A673 (cell line): ENCODE measurements around the gene SLC15A3. TPM values are rescaled to one million over a fixed set of nuclear protein-coding genes. Genes with fewer than 3 reads are reported as not detected.

Experiments used
- BruUV-seq: library from RNA; stranded (reverse); fragments of 400-500 nt; replicated peaks from 2 replicates; lab custom pipeline; 2021; lab: Mats Ljungman, UMichigan
- CTCF ChIA-PET: fragments of 300-600 bp; sonication (Branson Sonifier 250); formaldehyde crosslinking; loops from one replicate; lab custom pipeline; 2022; ENCODE audit warnings: antibody characterized with exemption; lab: Charles Lee
- POLR2A ChIA-PET: fragments of 300-600 bp; sonication (Branson Sonifier 250); formaldehyde crosslinking; loops from one replicate; lab custom pipeline; 2022; ENCODE audit warnings: antibody characterized with exemption; ENCODE audit not compliant: low non-redundant PET; lab: Charles Lee
- DNase-seq: peaks from one replicate; pipeline ENCODE4 v3.0.0-alpha.2; 2015; ENCODE audit warnings: low spot score
- H3K27ac ChIP-seq: fragments of 200-600 bp; sonication (generic); 2 replicates; pipeline ENCODE4 v1.5.1; 2016; ENCODE audit warnings: mixed run types, low read depth, mild to moderate bottlenecking, mixed read lengths, antibody characterized with exemption, low read length; ENCODE audit not compliant: poor library complexity, severe bottlenecking
- H3K27me3 ChIP-seq: fragments of 200-600 bp; sonication (generic); replicated peaks from 2 replicates; pipeline ENCODE4 v1.6.1; 2017; ENCODE audit warnings: mixed run types, low read depth, mild to moderate bottlenecking, mixed read lengths, antibody characterized with exemption, low read length; ENCODE audit not compliant: insufficient read depth, poor library complexity
- H3K36me3 ChIP-seq: fragments of 200-600 bp; sonication (generic); 2 replicates; pipeline ENCODE4 v1.6.1; 2016; ENCODE audit warnings: mixed run types, mild to moderate bottlenecking, mixed read lengths, antibody characterized with exemption, low read length; ENCODE audit not compliant: insufficient read depth, poor library complexity, severe bottlenecking
- H3K4me1 ChIP-seq: fragments of 200-600 bp; sonication (generic); 2 replicates; pipeline ENCODE4 v1.6.1; 2017; ENCODE audit warnings: mixed run types, mild to moderate bottlenecking, mixed read lengths, antibody characterized with exemption, low read length; ENCODE audit not compliant: insufficient read depth, poor library complexity, severe bottlenecking
- H3K4me3 ChIP-seq: fragments of 200-600 bp; sonication (generic); 2 replicates; pipeline ENCODE4 v1.5.1; 2016; ENCODE audit warnings: low read depth, mixed run types, mild to moderate bottlenecking, mixed read lengths, low read length; ENCODE audit not compliant: poor library complexity, severe bottlenecking
- H3K9me3 ChIP-seq: fragments of 200-600 bp; sonication (generic); 2 replicates; pipeline ENCODE4 v1.6.1; 2016; ENCODE audit warnings: mixed run types, low read depth, mild to moderate bottlenecking, mixed read lengths, antibody characterized with exemption, low read length; ENCODE audit not compliant: poor library complexity, severe bottlenecking
- EZH2 ChIP-seq: fragments of 200-600 bp; sonication (generic); IDR thresholded peaks from 2 replicates; pipeline ENCODE4 v1.6.1; 2017; ENCODE audit warnings: borderline replicate concordance, low read depth, mild to moderate bottlenecking, mixed read lengths, antibody characterized with exemption, low read length; ENCODE audit not compliant: poor library complexity, severe bottlenecking
- intact Hi-C: fragments of 100-400 bp; cut with micrococcal nuclease; formaldehyde crosslinking; loops from one replicate; pipeline ENCODE4 v1.10.0; 2022; ENCODE audit not compliant: unreplicated experiment
- total RNA-seq: library from RNA; stranded (reverse); gene quantifications from 2 replicates; pipeline ENCODE4 v1.2.3, GENCODE V29; 2021
- TF ChIP-seq, protein P1 (sequence below): fragments of 300-800, 200-600 bp; sonication (generic); conservative IDR thresholded peaks from 2 replicates; pipeline ENCODE4 v1.5.1; 2017; ENCODE audit warnings: low read depth, mild to moderate bottlenecking, antibody characterized with exemption, low read length, moderate library complexity, mixed read lengths

SLC15A3 gene
- total RNA-seq, 1 experiment from 2014 or later: not detected

DNA sequence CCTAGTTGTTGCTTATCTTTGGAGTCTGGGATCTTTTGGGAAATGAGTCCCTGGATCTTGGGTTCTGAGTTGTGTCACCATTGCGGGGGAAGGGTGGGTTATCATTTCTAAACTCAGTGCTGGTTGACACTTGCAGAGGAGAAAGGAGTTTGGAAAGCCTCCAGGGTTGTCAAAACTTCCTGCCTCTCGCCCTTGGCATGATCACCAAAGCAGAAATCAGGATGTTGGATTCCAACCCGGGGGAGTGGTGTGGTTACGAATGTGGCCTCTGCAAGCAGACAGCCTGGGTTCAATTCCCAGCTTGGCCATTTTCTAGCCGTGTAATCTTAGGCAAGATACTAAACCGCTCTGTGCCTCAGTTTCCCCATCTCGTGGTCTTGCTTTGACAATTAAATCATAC lies 43.8 kb upstream of the SLC15A3 start:
- Histone ChIP-seq H3K4me1 (no peaks in the 10 kb centered on the region), H3K36me3 (no peaks in the 10 kb centered on the region), H3K27me3 (no peaks in the 10 kb centered on the region), H3K27ac (no peak overlapping the region), H3K9me3 (no peaks in the 10 kb centered on the region), H3K4me3 (no peak overlapping the region)
- no peak for DNase-seq
- ChIA-PET POLR2A (no interaction called here), CTCF (no interaction called here)
- intact Hi-C loops: no loop called here
- BruUV-seq: no TSS peak
- TF ChIP-seq EZH2: no peak
- TF ChIP-seq, protein P1, sequence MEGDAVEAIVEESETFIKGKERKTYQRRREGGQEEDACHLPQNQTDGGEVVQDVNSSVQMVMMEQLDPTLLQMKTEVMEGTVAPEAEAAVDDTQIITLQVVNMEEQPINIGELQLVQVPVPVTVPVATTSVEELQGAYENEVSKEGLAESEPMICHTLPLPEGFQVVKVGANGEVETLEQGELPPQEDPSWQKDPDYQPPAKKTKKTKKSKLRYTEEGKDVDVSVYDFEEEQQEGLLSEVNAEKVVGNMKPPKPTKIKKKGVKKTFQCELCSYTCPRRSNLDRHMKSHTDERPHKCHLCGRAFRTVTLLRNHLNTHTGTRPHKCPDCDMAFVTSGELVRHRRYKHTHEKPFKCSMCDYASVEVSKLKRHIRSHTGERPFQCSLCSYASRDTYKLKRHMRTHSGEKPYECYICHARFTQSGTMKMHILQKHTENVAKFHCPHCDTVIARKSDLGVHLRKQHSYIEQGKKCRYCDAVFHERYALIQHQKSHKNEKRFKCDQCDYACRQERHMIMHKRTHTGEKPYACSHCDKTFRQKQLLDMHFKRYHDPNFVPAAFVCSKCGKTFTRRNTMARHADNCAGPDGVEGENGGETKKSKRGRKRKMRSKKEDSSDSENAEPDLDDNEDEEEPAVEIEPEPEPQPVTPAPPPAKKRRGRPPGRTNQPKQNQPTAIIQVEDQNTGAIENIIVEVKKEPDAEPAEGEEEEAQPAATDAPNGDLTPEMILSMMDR: no peak

DNA sequence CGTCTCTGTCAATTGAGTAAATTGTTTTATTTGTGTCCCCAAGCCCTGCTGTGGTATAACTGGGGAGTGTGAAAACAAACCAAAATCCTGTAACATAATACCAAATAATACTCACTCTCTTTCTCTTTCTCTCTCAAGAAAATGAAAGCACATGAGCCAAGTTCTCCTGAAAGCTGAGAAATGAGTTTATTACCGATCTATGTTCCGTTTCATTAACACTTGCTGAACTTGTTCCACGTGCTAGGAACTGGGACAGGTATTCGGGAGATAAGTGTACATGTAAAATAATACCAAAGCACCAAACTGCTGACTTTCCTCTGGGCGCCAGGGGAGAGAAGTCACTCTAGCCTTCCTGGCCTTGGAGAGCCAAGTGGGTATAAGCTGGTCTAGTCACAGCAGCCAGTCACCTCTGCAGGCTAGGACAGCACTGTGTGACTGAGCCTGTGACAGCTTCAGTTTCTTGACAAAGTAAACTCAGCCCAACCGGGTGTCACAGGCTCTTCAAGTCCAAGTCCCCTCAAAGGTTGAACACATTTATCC lies 42.6 kb upstream of the SLC15A3 start:
- no peaks in the 10 kb centered on the region for H3K4me1 ChIP-seq
- H3K27me3 ChIP-seq: no peaks in the 10 kb centered on the region
- H3K4me3 ChIP-seq: no peak overlapping the region
- no TSS peak for BruUV-seq
- ChIA-PET CTCF (interaction anchor here (0.7 kb wide), 1 partner anchor 29 kb away, joined by 3 read pairs; no protein-coding TSS in a partner anchor), POLR2A (no interaction called here)
- DNase-seq: no peak
- intact Hi-C loops: no loop called here
- H3K27ac ChIP-seq: no peak overlapping the region
- no peaks in the 10 kb centered on the region for H3K36me3 ChIP-seq
- no peak for TF ChIP-seq EZH2
- TF ChIP-seq, protein P1: no peak
- H3K9me3 ChIP-seq: no peaks in the 10 kb centered on the region

DNA sequence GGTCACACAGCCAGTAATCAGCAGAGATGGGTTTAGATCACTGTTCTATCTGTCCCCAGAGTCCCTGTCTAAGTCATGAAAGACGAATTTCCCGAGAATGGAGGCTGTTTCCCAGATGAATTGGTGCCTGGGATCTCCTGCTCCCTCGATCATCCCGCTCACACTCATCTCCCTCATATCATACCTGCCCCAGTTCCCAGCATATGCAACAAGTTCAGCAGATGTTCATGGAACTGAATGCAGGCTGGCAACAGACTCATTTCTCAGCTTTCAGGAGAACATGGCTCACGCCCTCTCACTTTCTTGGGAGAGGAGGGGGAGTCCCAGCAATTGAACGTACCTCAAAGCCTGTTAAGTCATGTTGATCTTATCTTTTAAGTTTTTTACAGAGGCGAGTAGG lies 41.6 kb upstream of the SLC15A3 start:
- CTCF ChIA-PET: no interaction called here

More for the DNA sequence above, 41.6 kb upstream of the SLC15A3 start:
- H3K4me1 ChIP-seq: no peaks in the 10 kb centered on the region
- TF ChIP-seq EZH2: no peak
- TF ChIP-seq, protein P1: no peak
- no peak for DNase-seq
- no peaks in the 10 kb centered on the region for H3K27me3 ChIP-seq
- no peaks in the 10 kb centered on the region for H3K9me3 ChIP-seq
- BruUV-seq: no TSS peak
- no peak overlapping the region for H3K4me3 ChIP-seq
- no peaks in the 10 kb centered on the region for H3K36me3 ChIP-seq
- POLR2A ChIA-PET: no interaction called here
- intact Hi-C loops: no loop called here
- H3K27ac ChIP-seq: no peak overlapping the region
